ENCODE data around the gene CD81.

DNA sequence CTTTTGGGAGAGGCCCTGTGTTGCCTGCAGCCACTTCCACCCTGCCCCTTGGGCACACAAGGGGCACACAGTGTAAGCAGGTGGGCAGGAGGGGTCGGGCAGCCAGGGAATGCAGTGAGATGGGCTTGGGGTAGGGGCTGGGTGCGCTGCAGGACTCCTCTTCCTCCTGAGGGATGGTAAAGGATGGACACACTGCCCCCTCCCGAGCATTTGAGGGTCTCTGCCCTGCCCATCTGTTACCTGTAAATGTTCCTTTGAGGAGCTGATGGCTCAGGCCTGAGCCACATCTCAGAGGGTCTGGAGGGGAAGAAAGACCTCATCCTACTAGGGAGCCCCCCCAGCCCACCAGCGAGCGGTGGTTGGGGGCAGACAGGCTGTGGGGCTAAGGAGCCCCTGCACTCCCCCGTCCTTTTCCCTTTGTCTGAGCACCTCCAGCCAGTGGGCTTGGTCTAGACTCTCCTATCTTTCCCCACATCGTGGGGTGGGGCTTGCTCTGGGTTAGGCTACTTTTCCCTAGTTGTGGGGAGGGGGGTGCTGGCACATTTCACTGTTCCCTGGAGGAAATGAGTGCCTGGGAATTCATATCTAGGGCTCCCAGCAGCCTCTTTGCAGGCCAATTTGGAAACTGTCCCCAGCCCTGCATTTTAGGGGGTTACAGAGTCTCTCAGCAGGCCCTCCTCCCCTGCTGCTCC, 21.7 kb downstream of the CD81 start:
- no peak for TF ChIP-seq POLR2AphosphoS5 (IDR thresholded peaks at IDR 0.05)
- TF ChIP-seq, protein P1, sequence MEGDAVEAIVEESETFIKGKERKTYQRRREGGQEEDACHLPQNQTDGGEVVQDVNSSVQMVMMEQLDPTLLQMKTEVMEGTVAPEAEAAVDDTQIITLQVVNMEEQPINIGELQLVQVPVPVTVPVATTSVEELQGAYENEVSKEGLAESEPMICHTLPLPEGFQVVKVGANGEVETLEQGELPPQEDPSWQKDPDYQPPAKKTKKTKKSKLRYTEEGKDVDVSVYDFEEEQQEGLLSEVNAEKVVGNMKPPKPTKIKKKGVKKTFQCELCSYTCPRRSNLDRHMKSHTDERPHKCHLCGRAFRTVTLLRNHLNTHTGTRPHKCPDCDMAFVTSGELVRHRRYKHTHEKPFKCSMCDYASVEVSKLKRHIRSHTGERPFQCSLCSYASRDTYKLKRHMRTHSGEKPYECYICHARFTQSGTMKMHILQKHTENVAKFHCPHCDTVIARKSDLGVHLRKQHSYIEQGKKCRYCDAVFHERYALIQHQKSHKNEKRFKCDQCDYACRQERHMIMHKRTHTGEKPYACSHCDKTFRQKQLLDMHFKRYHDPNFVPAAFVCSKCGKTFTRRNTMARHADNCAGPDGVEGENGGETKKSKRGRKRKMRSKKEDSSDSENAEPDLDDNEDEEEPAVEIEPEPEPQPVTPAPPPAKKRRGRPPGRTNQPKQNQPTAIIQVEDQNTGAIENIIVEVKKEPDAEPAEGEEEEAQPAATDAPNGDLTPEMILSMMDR (IDR thresholded peaks at IDR 0.05) = no peak
- no peak for TF ChIP-seq POLR2A (IDR thresholded peaks at IDR 0.05)
- no peak for TF ChIP-seq EP300 (IDR thresholded peaks at IDR 0.05; ENCODE audit: low read depth)

Measured in transverse colon (tissue), 4 donors.